Natural killer cell (primary cell): ENCODE data around the gene RNASEL. TPM values are rescaled to one million over a fixed set of nuclear protein-coding genes. Genes with fewer than 3 reads are reported as not detected.

Experiments used
- ATAC-seq, 3 donors: fragments of 150-1000 bp in 2 of 3; fragments of 200-7000 bp in 1 of 3; cut with Tn5 transposase; 1 replicate in 1 of 3; 2 replicates in 2 of 3; pipeline ENCODE4 v1.10.0; 2021; ENCODE audit warnings: mild to moderate bottlenecking in 2 of 3, moderate library complexity in 2 of 3
- DNase-seq, 2 donors: peaks; one replicate each; pipeline versions ENCODE4 v3.0.0 to v3.0.0-alpha.2; 2013 to 2021; ENCODE audit warnings: mixed read lengths in 1 of 2
- H3K27ac ChIP-seq: one replicate; pipeline ENCODE4 v1.5.1; 2013; ENCODE audit warnings: mild to moderate bottlenecking, low read length
- H3K27me3 ChIP-seq: one replicate; pipeline ENCODE4 v1.6.1; 2013; ENCODE audit warnings: low read length; ENCODE audit not compliant: control insufficient read depth, insufficient read depth
- H3K36me3 ChIP-seq: one replicate; pipeline ENCODE4 v1.6.1; 2013; ENCODE audit warnings: low read length; ENCODE audit not compliant: control insufficient read depth, insufficient read depth
- H3K4me1 ChIP-seq: one replicate; pipeline ENCODE4 v1.6.1; 2013; ENCODE audit warnings: low read length; ENCODE audit not compliant: control insufficient read depth, insufficient read depth
- H3K4me3 ChIP-seq: one replicate; pipeline ENCODE4 v1.5.1; 2013; ENCODE audit warnings: low read length
- H3K9me3 ChIP-seq: one replicate; pipeline ENCODE4 v1.6.1; 2013; ENCODE audit warnings: low read length; ENCODE audit not compliant: control insufficient read depth, insufficient read depth
- H3K27ac Mint-ChIP-seq, 2 donors: one replicate each; pipeline ENCODE4 v1.8.0; 2022; ENCODE audit warnings: mild to moderate bottlenecking in 2 of 2, mixed read lengths in 2 of 2, moderate library complexity in 1 of 2
- H3K27me3 Mint-ChIP-seq, 2 donors: one replicate each; pipeline ENCODE4 v1.8.0; 2022; ENCODE audit warnings: low read depth in 2 of 2, mixed read lengths in 2 of 2
- H3K36me3 Mint-ChIP-seq: one replicate; pipeline ENCODE4 v1.8.0; 2022; ENCODE audit warnings: mixed read lengths
- H3K4me1 Mint-ChIP-seq, 2 donors: one replicate each; pipeline ENCODE4 v1.8.0; 2022; ENCODE audit warnings: mixed read lengths in 2 of 2
- H3K4me3 Mint-ChIP-seq: one replicate; pipeline ENCODE4 v1.8.0; 2022; ENCODE audit warnings: mild to moderate bottlenecking, moderate library complexity, mixed read lengths
- H3K9me3 Mint-ChIP-seq, 2 donors: one replicate each; pipeline ENCODE4 v1.8.0; 2022; ENCODE audit warnings: mixed read lengths in 2 of 2
- CTCF ChIP-seq: fragments of 200-600 bp; IDR thresholded peaks from one replicate; pipeline ENCODE4 v1.8.0; 2022; ENCODE audit warnings: antibody characterized with exemption
- WGBS: methylation state at CpG from one replicate; pipeline ENCODE4 v1.1.7; 2013; ENCODE audit warnings: missing lambda C conversion rate; ENCODE audit not compliant: insufficient coverage; 5-methylcytosine and 5-hydroxymethylcytosine counted together
- intact Hi-C: fragments of 100-400 bp; cut with micrococcal nuclease; formaldehyde crosslinking; loops from one replicate; pipeline ENCODE4 v1.14.2; 2022
- total RNA-seq, 4 donors: library from RNA; stranded (reverse); fragments of 120-200 nt in 1 of 4; gene quantifications; one replicate each; pipeline versions ENCODE4 v1.2.3 to v1.2.4, GENCODE V29; 2013 to 2022

Gene RNASEL
- total RNA-seq, 3 donors from 2014 or later (not counting 1 experiment from before 2014, with no cell fraction given): 3.3 to 5.8 (median 4.8) TPM

- Histone ChIP-seq H3K36me3 (peaks cover 7% of the 10 kb centered on the region), H3K27ac (peak overlapping the region; percentile 3), H3K9me3 (no peaks in the 10 kb centered on the region), H3K27me3 (no peaks in the 10 kb centered on the region), H3K4me1 (no peaks in the 10 kb centered on the region), H3K4me3 (no peak overlapping the region)
- ATAC-seq: no peak
- H3K27ac Mint-ChIP-seq: no peak overlapping the region
- H3K36me3 Mint-ChIP-seq: no peaks in the 10 kb centered on the region
- WGBS: 52% methylated on average over 3 of the region's 3 CpGs
- H3K4me1 Mint-ChIP-seq: no peaks in the 10 kb centered on the region
- no peaks in the 10 kb centered on the region for H3K9me3 Mint-ChIP-seq
- H3K4me3 Mint-ChIP-seq: no peak overlapping the region
- H3K27me3 Mint-ChIP-seq: peaks cover 2 to 8% of the 10 kb centered on the region in 2 donors
- no peak for TF ChIP-seq CTCF
- no peak for DNase-seq
- intact Hi-C loops: no loop called here
Measured at GRCh38 chr1:182568647-182569284, 20.3 kb downstream of the RNASEL start.

- intact Hi-C loops: no loop called here
- no peak for DNase-seq
- no peak overlapping the region for H3K4me3 ChIP-seq
- peaks cover 1% of the 10 kb centered on the region for H3K36me3 ChIP-seq
- no peak for ATAC-seq
- peaks cover 2 to 8% of the 10 kb centered on the region in 2 donors for H3K27me3 Mint-ChIP-seq
- no peaks in the 10 kb centered on the region for H3K27me3 ChIP-seq
- no peaks in the 10 kb centered on the region for H3K9me3 Mint-ChIP-seq
- no peak overlapping the region for H3K27ac Mint-ChIP-seq
- no peaks in the 10 kb centered on the region for H3K4me1 ChIP-seq
- no peaks in the 10 kb centered on the region for H3K4me1 Mint-ChIP-seq
- no peaks in the 10 kb centered on the region for H3K36me3 Mint-ChIP-seq
- H3K27ac ChIP-seq: no peak overlapping the region
- WGBS: 98% methylated on average over 5 of the region's 5 CpGs
- TF ChIP-seq CTCF: no peak
- no peaks in the 10 kb centered on the region for H3K9me3 ChIP-seq
- H3K4me3 Mint-ChIP-seq: no peak overlapping the region
Measured at GRCh38 chr1:182567629-182568028, 21.4 kb downstream of the RNASEL start.

- Histone ChIP-seq H3K9me3 (no peaks in the 10 kb centered on the region), H3K27ac (no peak overlapping the region), H3K4me3 (no peak overlapping the region), H3K4me1 (no peaks in the 10 kb centered on the region), H3K27me3 (no peaks in the 10 kb centered on the region), H3K36me3 (no peaks in the 10 kb centered on the region)
- 76% methylated on average over 3 of the region's 3 CpGs for WGBS
- no peak for ATAC-seq
- TF ChIP-seq CTCF: no peak
- Mint-ChIP-seq H3K4me3 (no peak overlapping the region), H3K36me3 (no peaks in the 10 kb centered on the region), H3K27me3 (peaks cover 8 to 11% of the 10 kb centered on the region in 2 donors), H3K9me3 (no peaks in the 10 kb centered on the region), H3K27ac (no peak overlapping the region), H3K4me1 (no peaks in the 10 kb centered on the region)
- intact Hi-C loops: no loop called here
- no peak for DNase-seq
Measured at GRCh38 chr1:182565537-182565936, 23.5 kb downstream of the RNASEL start.
